OCI-LY1 (cell line): ENCODE measurements around the gene TCF4.

Experiments
- EZH2 ChIP-seq: fragments of 200-600 bp; sonication (generic), shearing (Covaris generic); IDR thresholded peaks from 2 replicates; pipeline ENCODE4 v1.8.0; 2017; ENCODE audit warnings: borderline replicate concordance, mixed run types, mild to moderate bottlenecking, antibody characterized with exemption, low read length, moderate library complexity, mixed read lengths
- TF ChIP-seq, protein P1 (sequence below): fragments of 200-600 bp; sonication (generic), shearing (Covaris generic); IDR thresholded peaks from 2 replicates; pipeline ENCODE4 v1.5.1; 2017; ENCODE audit warnings: mild to moderate bottlenecking, antibody characterized with exemption, low read length, moderate library complexity, mixed read lengths

DNA sequence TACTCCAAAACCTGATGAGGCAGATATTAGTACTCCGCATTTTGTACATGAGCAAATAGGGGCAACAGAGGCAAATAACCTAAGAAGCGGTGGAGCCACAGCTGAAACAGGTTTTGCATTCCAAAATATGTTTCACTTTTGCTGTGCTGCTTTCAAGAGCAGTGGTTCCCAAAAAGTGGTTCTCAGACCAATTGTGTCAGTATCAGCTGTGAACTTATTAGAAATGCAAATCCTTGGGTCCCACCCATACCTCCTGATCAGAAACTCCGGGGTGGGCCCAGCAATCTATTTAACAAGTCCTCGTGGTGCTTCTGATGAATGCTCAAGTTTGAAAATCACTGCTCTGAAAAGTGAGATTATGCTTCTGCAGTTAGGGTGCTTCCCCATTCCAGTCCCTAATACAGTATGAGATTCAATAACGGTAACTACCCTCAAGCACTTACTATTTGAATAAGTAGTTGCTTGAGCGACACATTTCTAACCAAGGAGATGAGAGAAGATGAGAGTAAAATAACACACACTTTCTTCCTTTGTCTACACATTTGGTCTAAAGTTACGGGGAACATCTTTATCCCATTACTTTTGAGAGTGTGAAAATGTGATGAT, 17.8 kb upstream of the TCF4 start:
- TF ChIP-seq, protein P1, sequence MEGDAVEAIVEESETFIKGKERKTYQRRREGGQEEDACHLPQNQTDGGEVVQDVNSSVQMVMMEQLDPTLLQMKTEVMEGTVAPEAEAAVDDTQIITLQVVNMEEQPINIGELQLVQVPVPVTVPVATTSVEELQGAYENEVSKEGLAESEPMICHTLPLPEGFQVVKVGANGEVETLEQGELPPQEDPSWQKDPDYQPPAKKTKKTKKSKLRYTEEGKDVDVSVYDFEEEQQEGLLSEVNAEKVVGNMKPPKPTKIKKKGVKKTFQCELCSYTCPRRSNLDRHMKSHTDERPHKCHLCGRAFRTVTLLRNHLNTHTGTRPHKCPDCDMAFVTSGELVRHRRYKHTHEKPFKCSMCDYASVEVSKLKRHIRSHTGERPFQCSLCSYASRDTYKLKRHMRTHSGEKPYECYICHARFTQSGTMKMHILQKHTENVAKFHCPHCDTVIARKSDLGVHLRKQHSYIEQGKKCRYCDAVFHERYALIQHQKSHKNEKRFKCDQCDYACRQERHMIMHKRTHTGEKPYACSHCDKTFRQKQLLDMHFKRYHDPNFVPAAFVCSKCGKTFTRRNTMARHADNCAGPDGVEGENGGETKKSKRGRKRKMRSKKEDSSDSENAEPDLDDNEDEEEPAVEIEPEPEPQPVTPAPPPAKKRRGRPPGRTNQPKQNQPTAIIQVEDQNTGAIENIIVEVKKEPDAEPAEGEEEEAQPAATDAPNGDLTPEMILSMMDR = no peak
- no peak for TF ChIP-seq EZH2
